Nephron (organoid): ENCODE measurements around the gene ZNF747.
"Not testable (repeated sequence)": the region's sequence is repeated elsewhere in the genome, so short reads cannot be mapped to it uniquely, and the experiment has no call there.

Experiments used
- H3K27ac Mint-ChIP-seq, 3 experiments: 2 replicates each; pipeline ENCODE4 v1.8.0; 2020; ENCODE audit warnings: mixed read lengths in 3 of 3, mild to moderate bottlenecking in 2 of 3, moderate library complexity in 1 of 3
- H3K27me3 Mint-ChIP-seq: 2 replicates; pipeline ENCODE4 v1.8.0; 2021; ENCODE audit warnings: low read depth, mild to moderate bottlenecking, moderate library complexity, mixed read lengths
- H3K36me3 Mint-ChIP-seq: 2 replicates; pipeline ENCODE4 v1.8.0; 2020; ENCODE audit warnings: low read depth, mixed read lengths
- H3K4me1 Mint-ChIP-seq: 2 replicates; pipeline ENCODE4 v1.8.0; 2020; ENCODE audit warnings: mixed read lengths
- H3K4me3 Mint-ChIP-seq, 3 experiments: 2 replicates each; pipeline ENCODE4 v1.8.0; 2020; ENCODE audit warnings: mild to moderate bottlenecking in 3 of 3, mixed read lengths in 3 of 3, moderate library complexity in 2 of 3
- H3K9me3 Mint-ChIP-seq: 2 replicates; pipeline ENCODE4 v1.8.0; 2020; ENCODE audit warnings: mixed read lengths
- TF ChIP-seq, protein P1 (sequence below), 3 experiments: fragments of 200-600 bp; sonication (generic); IDR thresholded peaks; one replicate each; pipeline ENCODE4 v1.5.0; 2021; ENCODE audit warnings: antibody characterized with exemption in 3 of 3; ENCODE audit not compliant: unreplicated experiment in 3 of 3

Gene ZNF747

DNA sequence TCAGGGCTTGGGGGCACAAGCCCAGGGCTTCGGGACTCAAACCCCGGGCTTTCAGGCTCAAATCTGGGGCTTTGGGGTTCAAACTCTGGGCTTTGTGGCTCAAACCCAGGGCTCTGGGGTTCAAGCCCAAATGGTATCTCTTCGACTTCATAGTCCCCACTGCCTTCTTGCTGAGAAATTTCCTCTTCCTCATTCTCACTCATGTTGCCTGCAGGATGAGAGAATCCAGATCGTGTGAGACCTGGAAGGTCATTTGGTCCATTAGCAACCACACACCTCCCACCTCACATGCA, 8.9 kb downstream of the ZNF747 start:
- Mint-ChIP-seq H3K36me3 (peaks cover 12% of the 10 kb centered on the region), H3K4me1 (peaks cover 24% of the 10 kb centered on the region), H3K4me3 (peak overlapping the region; percentile 82 to 93 (median 93)), H3K27me3 (no peaks in the 10 kb centered on the region), H3K9me3 (no peaks in the 10 kb centered on the region), H3K27ac (peak overlapping the region; percentile 89 to 94 (median 89))
- TF ChIP-seq, protein P1, sequence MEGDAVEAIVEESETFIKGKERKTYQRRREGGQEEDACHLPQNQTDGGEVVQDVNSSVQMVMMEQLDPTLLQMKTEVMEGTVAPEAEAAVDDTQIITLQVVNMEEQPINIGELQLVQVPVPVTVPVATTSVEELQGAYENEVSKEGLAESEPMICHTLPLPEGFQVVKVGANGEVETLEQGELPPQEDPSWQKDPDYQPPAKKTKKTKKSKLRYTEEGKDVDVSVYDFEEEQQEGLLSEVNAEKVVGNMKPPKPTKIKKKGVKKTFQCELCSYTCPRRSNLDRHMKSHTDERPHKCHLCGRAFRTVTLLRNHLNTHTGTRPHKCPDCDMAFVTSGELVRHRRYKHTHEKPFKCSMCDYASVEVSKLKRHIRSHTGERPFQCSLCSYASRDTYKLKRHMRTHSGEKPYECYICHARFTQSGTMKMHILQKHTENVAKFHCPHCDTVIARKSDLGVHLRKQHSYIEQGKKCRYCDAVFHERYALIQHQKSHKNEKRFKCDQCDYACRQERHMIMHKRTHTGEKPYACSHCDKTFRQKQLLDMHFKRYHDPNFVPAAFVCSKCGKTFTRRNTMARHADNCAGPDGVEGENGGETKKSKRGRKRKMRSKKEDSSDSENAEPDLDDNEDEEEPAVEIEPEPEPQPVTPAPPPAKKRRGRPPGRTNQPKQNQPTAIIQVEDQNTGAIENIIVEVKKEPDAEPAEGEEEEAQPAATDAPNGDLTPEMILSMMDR (IDR thresholded peaks at IDR 0.05; ENCODE audit: unreplicated experiment in 3 of 3) = no peak

DNA sequence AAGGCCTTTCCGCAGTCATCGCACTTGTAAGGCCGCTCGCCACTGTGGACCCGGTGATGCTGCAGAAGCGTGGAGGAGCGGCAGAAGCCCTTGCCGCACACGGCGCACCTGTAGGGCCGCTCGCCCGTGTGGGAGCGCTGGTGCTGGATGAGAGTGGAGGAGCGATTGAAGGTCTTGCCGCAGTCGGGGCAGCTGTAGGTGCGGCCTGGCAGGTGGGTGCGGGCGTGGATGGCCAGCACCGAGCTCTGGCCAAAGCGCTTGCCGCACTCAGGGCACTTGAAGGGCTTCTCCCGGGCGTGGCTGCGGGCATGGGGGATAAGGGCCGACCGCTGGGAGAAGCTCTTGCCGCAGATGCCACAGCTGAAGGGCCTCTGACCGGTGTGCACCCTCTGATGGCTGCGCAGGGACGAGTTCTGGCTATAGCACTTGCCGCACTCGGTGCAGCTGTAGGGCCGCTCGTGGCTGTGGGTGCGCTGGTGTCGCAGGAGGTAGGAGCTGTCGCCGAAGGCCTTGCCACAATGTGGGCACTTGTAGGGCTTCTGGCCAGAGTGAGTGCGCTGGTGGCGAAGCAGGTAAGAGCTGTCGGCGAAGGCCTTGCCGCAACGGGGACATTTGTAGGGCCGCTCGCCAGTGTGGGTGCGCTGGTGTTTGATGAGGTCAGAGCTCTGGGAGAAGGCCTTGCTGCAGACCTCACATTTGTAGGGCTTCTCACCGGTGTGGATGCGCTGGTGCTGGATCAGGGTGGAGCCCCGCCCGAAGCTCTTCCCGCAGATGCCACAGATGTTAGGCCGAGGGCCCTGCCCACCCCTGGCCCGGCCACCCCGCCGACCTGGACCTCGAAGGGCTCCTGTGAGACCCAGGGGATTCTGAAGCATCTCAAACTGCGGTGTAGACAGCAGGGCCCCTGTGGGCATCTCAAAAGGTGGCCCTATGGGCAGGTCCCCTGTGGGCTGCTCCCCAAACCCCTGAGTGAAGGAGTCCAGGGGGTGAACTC, 9.8 kb downstream of the ZNF747 start:
- Mint-ChIP-seq H3K4me1 (peaks cover 24% of the 10 kb centered on the region), H3K27me3 (no peaks in the 10 kb centered on the region), H3K4me3 (peak overlapping the region; percentile 63 to 77 (median 70)), H3K36me3 (peaks cover 10% of the 10 kb centered on the region), H3K27ac (peak overlapping the region in 1 of 3 experiments; percentile 55), H3K9me3 (no peaks in the 10 kb centered on the region)
- TF ChIP-seq, protein P1 (IDR thresholded peaks at IDR 0.05; ENCODE audit: unreplicated experiment in 3 of 3) = no peak

DNA sequence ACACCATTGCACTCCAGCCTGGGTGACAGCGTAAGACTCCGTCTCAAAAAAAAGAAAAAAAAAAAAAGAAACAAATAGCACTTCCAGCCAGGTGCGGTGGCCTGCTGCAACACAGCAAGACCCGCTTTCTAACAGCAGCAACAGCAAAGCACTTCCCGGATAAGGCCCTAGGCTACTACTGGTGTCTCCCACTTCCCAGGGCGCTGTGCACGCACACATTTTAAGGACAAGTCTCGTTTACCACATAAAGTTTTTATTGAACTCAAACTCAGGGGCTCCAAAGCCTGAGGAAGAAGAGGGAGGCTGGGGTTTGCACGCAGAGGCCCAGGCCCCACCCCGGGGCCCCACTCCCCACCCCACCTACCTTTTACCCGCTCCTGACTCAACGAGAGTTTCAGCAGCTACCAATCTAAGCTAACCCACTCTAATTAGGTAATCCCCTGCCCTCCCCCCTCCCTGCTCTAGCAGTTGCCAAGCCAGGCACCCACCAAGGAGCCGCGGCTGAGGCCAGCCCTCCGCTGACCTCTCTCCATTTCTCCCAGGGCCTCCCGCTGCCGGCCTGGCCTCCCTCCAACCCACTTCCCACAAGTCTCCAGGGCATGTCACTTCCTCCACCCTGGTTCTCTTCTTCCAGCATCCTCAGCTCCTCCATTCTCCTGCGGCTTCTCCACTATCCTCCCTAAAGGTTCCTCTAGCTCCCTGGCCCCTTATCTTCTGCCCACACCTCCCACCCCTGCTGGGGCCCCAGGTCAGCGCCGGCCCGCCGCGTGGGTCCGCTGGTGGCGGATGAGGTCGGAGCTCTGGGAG, 10.7 kb downstream of the ZNF747 start:
- peak overlapping the region in 1 of 3 experiments; percentile 55 for H3K27ac Mint-ChIP-seq
- H3K4me1 Mint-ChIP-seq = peaks cover 24% of the 10 kb centered on the region
- H3K27me3 Mint-ChIP-seq = no peaks in the 10 kb centered on the region
- TF ChIP-seq, protein P1 (IDR thresholded peaks at IDR 0.05; ENCODE audit: unreplicated experiment in 3 of 3) = no peak
- peaks cover 10% of the 10 kb centered on the region for H3K36me3 Mint-ChIP-seq
- peak overlapping the region; percentile 47 to 77 (median 60) for H3K4me3 Mint-ChIP-seq
- no peaks in the 10 kb centered on the region for H3K9me3 Mint-ChIP-seq

DNA sequence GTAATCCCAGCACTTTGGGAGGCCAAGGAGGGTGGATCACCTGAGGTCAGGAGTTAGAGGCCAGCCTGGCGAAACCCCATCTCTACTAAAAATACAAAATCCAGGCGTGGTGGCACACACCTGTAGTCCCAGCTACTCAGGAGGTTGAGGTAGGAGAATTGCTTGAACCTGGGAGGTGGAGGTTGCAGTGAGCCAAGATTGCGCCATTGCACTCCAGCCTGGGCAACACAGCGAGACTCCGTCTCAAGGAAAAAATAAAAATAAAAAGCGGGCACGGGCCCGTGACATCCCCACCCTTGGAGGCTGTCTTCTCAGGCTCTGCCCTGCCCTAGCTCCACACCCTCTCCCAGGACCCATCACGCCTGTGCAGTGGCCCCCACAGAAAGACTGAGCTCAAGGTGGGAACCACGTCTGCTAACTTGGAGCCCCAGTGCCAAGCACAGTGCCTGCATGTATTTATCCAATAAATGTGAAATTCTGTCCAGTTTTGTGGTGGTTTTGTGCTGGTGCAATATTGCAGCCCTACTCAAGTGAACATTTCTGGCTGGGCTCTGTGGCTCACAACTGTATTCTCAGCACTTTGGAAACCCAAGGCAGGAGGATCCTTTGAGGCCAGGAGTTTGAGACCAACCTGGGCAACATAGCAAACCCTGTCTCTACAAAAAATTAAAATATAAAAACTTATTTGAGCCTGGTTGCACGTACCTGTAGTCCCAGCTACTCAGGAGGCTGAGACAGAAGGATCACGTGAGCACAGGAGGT, 11.8 kb downstream of the ZNF747 start:
- not testable (repeated sequence) for H3K27me3 Mint-ChIP-seq, H3K36me3 Mint-ChIP-seq, H3K9me3 Mint-ChIP-seq
- peaks cover 18% of the 10 kb centered on the region for H3K4me1 Mint-ChIP-seq
- H3K4me3 Mint-ChIP-seq = peak overlapping the region; percentile 3 to 47 (median 42)
- H3K27ac Mint-ChIP-seq = peak overlapping the region in 2 of 3 experiments; percentile 48 to 89

DNA sequence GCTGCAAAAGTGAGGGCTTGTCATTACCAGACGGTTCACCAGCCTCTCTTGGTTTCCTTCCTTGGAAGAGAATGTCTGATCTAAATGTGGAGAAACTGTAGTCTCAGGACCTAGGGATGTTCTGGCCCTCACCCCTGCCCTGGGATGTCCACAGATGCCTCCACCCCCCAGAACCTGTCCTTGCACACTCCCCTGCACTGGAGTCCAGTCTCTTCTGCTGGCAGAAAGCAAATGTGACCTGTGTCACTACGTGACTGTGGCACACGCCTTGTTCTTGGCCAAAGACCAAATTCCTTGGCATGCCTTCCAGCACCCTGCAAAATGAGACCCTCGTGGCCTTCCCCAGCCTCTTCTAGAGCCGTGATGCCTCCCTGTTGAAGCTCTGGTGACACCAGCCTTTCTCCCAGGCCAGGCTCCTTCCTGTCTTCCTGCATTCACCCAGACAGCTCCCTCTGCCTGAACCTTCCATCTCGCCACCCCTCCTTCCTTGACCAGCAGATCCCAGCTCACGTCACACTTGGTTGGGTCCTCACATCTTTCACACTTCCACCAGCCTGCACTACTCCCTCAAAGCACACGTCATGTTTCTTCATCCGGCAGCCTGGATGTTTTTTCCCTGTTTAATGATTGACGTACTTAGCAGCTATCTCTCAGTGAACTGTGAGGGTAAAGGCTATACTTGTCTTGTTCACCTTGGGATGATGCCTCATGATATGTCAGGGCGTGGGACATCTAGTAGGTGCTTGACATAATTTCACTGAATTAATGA, 12.6 kb downstream of the ZNF747 start:
- Mint-ChIP-seq H3K4me1 (peaks cover 11% of the 10 kb centered on the region), H3K9me3 (no peaks in the 10 kb centered on the region), H3K27me3 (peaks cover 9% of the 10 kb centered on the region), H3K36me3 (peaks cover 10% of the 10 kb centered on the region), H3K27ac (peak overlapping the region; percentile 48 to 89 (median 71)), H3K4me3 (peak overlapping the region; percentile 3 to 47 (median 42))
- TF ChIP-seq, protein P1 (IDR thresholded peaks at IDR 0.05; ENCODE audit: unreplicated experiment in 3 of 3) = no peak
